K562 (cell line): ENCODE data around the gene FADS1. TPM values are rescaled to one million over a fixed set of nuclear protein-coding genes. Genes with fewer than 3 reads are reported as not detected.
A peak's percentile ranks its signal among the peaks of the same experiment; 100 is the strongest.

Experiments
- NFE2 ChIP-seq: IDR thresholded peaks from 2 replicates; pipeline ENCODE4 v1.6.1; 2014; ENCODE audit warnings: antibody characterized with exemption, low read depth
- RBM17 ChIP-seq: fragments of 200-400 bp; formaldehyde crosslinking; IDR thresholded peaks from 2 replicates; pipeline ENCODE4 v1.6.1; 2017; ENCODE audit warnings: low read depth, mild to moderate bottlenecking, low read length, borderline replicate concordance
- RERE ChIP-seq: sonication (generic); formaldehyde crosslinking; IDR thresholded peaks from 2 replicates; pipeline ENCODE4 v1.8.0; 2023; ENCODE audit warnings: missing genetic modification reagents, mild to moderate bottlenecking, borderline replicate concordance
- RHOXF2B ChIP-seq: fragments of 250-450 bp; sonication (Bioruptor Pico); conservative IDR thresholded peaks from 2 replicates; pipeline ENCODE4 v1.5.1; 2021
- SPI1 ChIP-seq: IDR thresholded peaks from 2 replicates; pipeline ENCODE4 v1.6.1; 2011; ENCODE audit warnings: low read depth, low read length, control low read depth, borderline replicate concordance
- TCF7 ChIP-seq: sonication (generic); IDR thresholded peaks from 2 replicates; pipeline ENCODE4 v1.6.1; 2016; ENCODE audit warnings: antibody characterized with exemption, borderline replicate concordance
- ZNF347 ChIP-seq: fragments of 450-650 bp; formaldehyde crosslinking; IDR thresholded peaks from 2 replicates; pipeline ENCODE4 v1.4.0; 2020; ENCODE audit warnings: low read depth, mild to moderate bottlenecking, moderate library complexity
- ZNF407 ChIP-seq: fragments of 450-650 bp; IDR thresholded peaks from 2 replicates; pipeline ENCODE4 v1.6.1; 2016; ENCODE audit warnings: low read depth
- ZNF696 ChIP-seq: fragments of 250-450 bp; sonication (Bioruptor Pico); conservative IDR thresholded peaks from 2 replicates; pipeline ENCODE4 v1.4.0; 2020; ENCODE audit warnings: mild to moderate bottlenecking, moderate library complexity
- ZNF740 ChIP-seq, 3 experiments: fragments of 200-800 bp in 1 of 3; sonication (Bioruptor generic) in 1 of 3; sonication (generic) in 1 of 3; formaldehyde crosslinking in 1 of 3; IDR thresholded peaks; 2 replicates each; pipeline versions ENCODE4 v1.6.1 to v1.8.0; 2016 to 2022; ENCODE audit warnings: mild to moderate bottlenecking in 2 of 3, missing compliant biosample characterization in 2 of 3, missing genetic modification characterization in 2 of 3, missing genetic modification reagents in 1 of 3
- polyA plus RNA-seq, 8 experiments: library from polyadenylated mRNA; depleted of rRNA in 4 of 8; stranded (reverse) in 5 of 8; unstranded in 3 of 8; fragments of >200 nt; fragmentation: Nextera tagmentation in 2 of 8; fragmentation: Illumina TruSeq in 1 of 8; extraction: Ambion mirVana in 2 of 8; extraction: Trizol in 1 of 8; gene quantifications; 2 replicates each; pipeline versions ENCODE4 v1.2.1 to v1.2.3, GENCODE V29; 2011 to 2014; ENCODE audit warnings: inconsistent platforms in 1 of 8, missing spikeins in 1 of 8
- total RNA-seq, 7 experiments: library from RNA; depleted of rRNA in 6 of 7; stranded (reverse); fragments of >200 nt in 6 of 7; fragmentation: Illumina TruSeq in 2 of 7; extraction: Trizol in 2 of 7; gene quantifications; 2 replicates each; pipeline versions ENCODE4 v1.2.1 to v1.2.3, GENCODE V29; 2011 to 2021; ENCODE audit warnings: low replicate concordance in 1 of 7

Gene FADS1
- total and polyA plus RNA-seq, 9 of the 15 experiments (the other 6 are each of a cell fraction or from before 2014, with no cell fraction given): 110 to 864 (median 364) TPM

GRCh38 chr11:61799665-61800284, 17.0 kb downstream of the FADS1 start (continued):
- TF ChIP-seq RERE (CRISPR knock-in tag) (no peak), ZNF347 (CRISPR knock-in tag) (no peak), SPI1 (no peak), NFE2 (no peak), RHOXF2B (0 out of 2 replicates have a peak, but pooled peaks have one; percentile 23), TCF7 (no peak), ZNF740 (CRISPR knock-in tag; IDR thresholded peaks at IDR 0.05) (no peak), ZNF740 (tag; IDR thresholded peaks at IDR 0.05) (no peak), RBM17 (no peak), ZNF407 (no peak), ZNF696 (0 out of 2 replicates have a peak, but pooled peaks have one; percentile 11)
